Caco-2 (cell line): ENCODE results near the gene MFSD6. TPM values are rescaled to one million over a fixed set of nuclear protein-coding genes. Genes with fewer than 3 reads are reported as not detected.

Source experiments
- BruUV-seq: library from RNA; stranded (reverse); fragments of 400-500 nt; replicated peaks from 2 replicates; lab custom pipeline; 2021; lab: Mats Ljungman, UMichigan
- CTCF ChIA-PET: fragments of 300-600 bp; sonication (Branson Sonifier 250); formaldehyde crosslinking; loops from one replicate; lab custom pipeline; 2022; ENCODE audit warnings: antibody characterized with exemption; lab: Charles Lee
- POLR2A ChIA-PET: fragments of 300-600 bp; sonication (Branson Sonifier 250); formaldehyde crosslinking; loops from one replicate; lab custom pipeline; 2022; ENCODE audit warnings: antibody characterized with exemption; lab: Charles Lee
- DNase-seq, 2 experiments: peaks; one replicate each; pipeline versions ENCODE4 v3.0.0 to v3.0.0-alpha.2; 2020 to 2022
- H3K27me3 ChIP-seq: replicated peaks from 2 replicates; pipeline ENCODE4 v1.6.0; 2011; ENCODE audit warnings: low read length; ENCODE audit not compliant: control insufficient read depth, insufficient read depth
- H3K36me3 ChIP-seq: 2 replicates; pipeline ENCODE4 v1.5.1; 2011; ENCODE audit warnings: low read length; ENCODE audit not compliant: control insufficient read depth, insufficient read depth
- H3K4me1 ChIP-seq: fragments of 250-450 bp; sonication (Bioruptor Pico); 2 replicates; pipeline ENCODE4 v1.5.1; 2020; ENCODE audit warnings: mild to moderate bottlenecking
- H3K4me3 ChIP-seq: 2 replicates; pipeline ENCODE4 v1.5.1; 2011; ENCODE audit warnings: low read depth, mild to moderate bottlenecking, control low read depth, low read length
- H3K9me3 ChIP-seq: fragments of 250-450 bp; sonication (Bioruptor Pico); 2 replicates; pipeline ENCODE4 v1.5.1; 2020; ENCODE audit warnings: mild to moderate bottlenecking, moderate library complexity
- H3K27ac Mint-ChIP-seq: one replicate; pipeline ENCODE4 v1.8.0; 2022; ENCODE audit warnings: mixed read lengths; ENCODE audit not compliant: unreplicated experiment
- H3K27me3 Mint-ChIP-seq: one replicate; pipeline ENCODE4 v1.8.0; 2022; ENCODE audit warnings: mixed read lengths; ENCODE audit not compliant: insufficient read depth, unreplicated experiment
- H3K36me3 Mint-ChIP-seq: one replicate; pipeline ENCODE4 v1.8.0; 2022; ENCODE audit warnings: mild to moderate bottlenecking, mixed read lengths; ENCODE audit not compliant: insufficient read depth, unreplicated experiment
- H3K4me1 Mint-ChIP-seq: one replicate; pipeline ENCODE4 v1.8.0; 2022; ENCODE audit warnings: low read depth, mixed read lengths; ENCODE audit not compliant: unreplicated experiment
- H3K4me3 Mint-ChIP-seq: one replicate; pipeline ENCODE4 v1.8.0; 2022; ENCODE audit warnings: mild to moderate bottlenecking, moderate library complexity, mixed read lengths; ENCODE audit not compliant: unreplicated experiment
- H3K9me3 Mint-ChIP-seq: one replicate; pipeline ENCODE4 v1.8.0; 2022; ENCODE audit warnings: mixed read lengths; ENCODE audit not compliant: unreplicated experiment
- CTCF ChIP-seq, 2 experiments: fragments of 200-600 bp in 1 of 2; IDR thresholded peaks; 1 replicate in 1 of 2; 2 replicates in 1 of 2; pipeline versions ENCODE4 v1.5.1 to v1.8.0; 2011 to 2022; ENCODE audit warnings: antibody characterized with exemption in 1 of 2, control low read depth in 1 of 2, inconsistent platforms in 1 of 2, low read depth in 1 of 2, low read length in 1 of 2, mild to moderate bottlenecking in 1 of 2, moderate library complexity in 1 of 2; ENCODE audit not compliant: insufficient read depth in 1 of 2, severe bottlenecking in 1 of 2, unreplicated experiment in 1 of 2
- intact Hi-C: fragments of 100-400 bp; cut with micrococcal nuclease; formaldehyde crosslinking; loops from one replicate; pipeline ENCODE4 v1.10.0; 2022; ENCODE audit not compliant: unreplicated experiment
- total RNA-seq: library from RNA; stranded (reverse); gene quantifications from 2 replicates; pipeline ENCODE4 v1.2.3, GENCODE V29; 2022

MFSD6 gene
- total RNA-seq, 1 experiment from 2014 or later: 11.1 TPM

- Histone ChIP-seq H3K9me3 (no peaks in the 10 kb centered on the region), H3K4me1 (no peaks in the 10 kb centered on the region), H3K27me3 (no peaks in the 10 kb centered on the region), H3K4me3 (no peak overlapping the region), H3K36me3 (no peaks in the 10 kb centered on the region)
- intact Hi-C loops: no loop called here
- Mint-ChIP-seq H3K27me3 (no peaks in the 10 kb centered on the region), H3K27ac (no peak overlapping the region), H3K36me3 (no peaks in the 10 kb centered on the region), H3K9me3 (no peaks in the 10 kb centered on the region), H3K4me1 (no peaks in the 10 kb centered on the region), H3K4me3 (no peak overlapping the region)
- BruUV-seq: no TSS peak
- POLR2A ChIA-PET: no interaction called here
- DNase-seq: no peak
- TF ChIP-seq CTCF (IDR thresholded peaks at IDR 0.05; ENCODE audit: insufficient read depth in 1 of 2, low read depth in 1 of 2, low read length in 1 of 2, severe bottlenecking in 1 of 2, unreplicated experiment in 1 of 2): no peak
- CTCF ChIA-PET: no interaction called here
Measured at GRCh38 chr2:190452433-190452832, 44.3 kb downstream of the MFSD6 start.

DNA sequence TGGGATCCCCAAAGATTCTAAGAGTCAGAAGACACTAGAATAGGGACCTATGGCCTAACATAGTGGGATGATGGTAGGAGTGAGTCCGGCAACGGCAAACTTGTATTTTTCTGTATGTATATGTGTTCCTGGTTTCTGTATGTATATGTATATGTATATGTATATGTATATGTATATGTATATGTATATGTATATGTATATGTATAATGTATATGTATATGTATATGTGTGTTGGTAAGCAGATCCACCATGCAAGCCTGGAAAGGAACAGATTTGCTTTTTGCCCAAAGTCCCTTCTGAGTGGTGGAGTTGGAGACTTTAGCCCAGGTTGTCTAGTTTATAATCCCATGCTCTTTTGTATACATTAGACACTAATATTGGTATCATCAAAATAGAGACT lies 46.6 kb downstream of the MFSD6 start:
- no peaks in the 10 kb centered on the region for H3K27me3 ChIP-seq
- BruUV-seq: no TSS peak
- H3K9me3 Mint-ChIP-seq: no peaks in the 10 kb centered on the region
- H3K36me3 Mint-ChIP-seq: no peaks in the 10 kb centered on the region
- ChIA-PET CTCF (no interaction called here), POLR2A (no interaction called here)
- no peaks in the 10 kb centered on the region for H3K4me1 Mint-ChIP-seq
- TF ChIP-seq CTCF (IDR thresholded peaks at IDR 0.05; ENCODE audit: insufficient read depth in 1 of 2, low read depth in 1 of 2, low read length in 1 of 2, severe bottlenecking in 1 of 2, unreplicated experiment in 1 of 2): no peak
- H3K4me3 Mint-ChIP-seq: no peak overlapping the region
- no peak for DNase-seq
- no peaks in the 10 kb centered on the region for H3K27me3 Mint-ChIP-seq
- no peaks in the 10 kb centered on the region for H3K4me1 ChIP-seq
- no peak overlapping the region for H3K4me3 ChIP-seq
- H3K36me3 ChIP-seq: no peaks in the 10 kb centered on the region
- H3K27ac Mint-ChIP-seq: no peak overlapping the region
- intact Hi-C loops: no loop called here
- H3K9me3 ChIP-seq: no peaks in the 10 kb centered on the region

DNA sequence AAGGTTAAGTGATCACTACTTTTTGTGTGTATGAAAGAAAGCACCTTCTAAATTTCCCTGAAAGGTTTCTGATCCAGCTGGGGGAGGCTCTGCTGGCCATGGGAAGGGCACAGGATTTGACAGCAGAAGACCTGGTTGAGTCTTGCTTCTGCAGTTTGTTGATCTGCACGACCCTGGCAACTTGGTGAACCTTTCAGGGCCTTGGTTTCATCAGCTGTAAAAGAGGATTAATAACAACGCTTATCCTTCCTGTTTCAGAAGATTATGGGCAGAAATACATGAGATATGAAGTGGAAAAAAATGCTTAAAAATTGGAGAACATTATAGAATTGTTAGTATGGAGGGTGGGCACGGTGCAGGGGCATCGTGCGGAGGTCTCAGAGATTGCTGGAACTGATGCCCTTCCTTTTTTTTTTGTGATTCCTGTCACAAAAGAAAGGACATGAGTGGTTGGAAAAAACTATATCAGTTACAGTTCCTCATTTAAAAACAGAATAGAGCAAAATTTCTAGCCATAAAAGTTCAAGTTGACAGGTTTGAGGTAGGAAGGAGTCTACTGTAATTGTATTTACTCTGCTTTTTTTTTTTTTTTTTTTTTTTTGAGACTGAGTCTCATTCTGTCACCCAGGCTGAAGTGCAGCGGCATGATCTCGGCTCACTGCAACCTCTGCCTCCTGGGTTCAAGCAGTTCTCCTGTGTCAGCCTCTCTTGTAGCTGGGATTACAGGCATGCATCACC lies 47.4 kb downstream of the MFSD6 start:
- Histone ChIP-seq H3K27me3 (no peaks in the 10 kb centered on the region), H3K4me3 (no peak overlapping the region), H3K36me3 (no peaks in the 10 kb centered on the region), H3K9me3 (no peaks in the 10 kb centered on the region), H3K4me1 (no peaks in the 10 kb centered on the region)
- intact Hi-C loops: loop anchor here (2.0 kb wide), 1 partner anchor 37 kb away; no protein-coding TSS in a partner anchor
- CTCF ChIA-PET: no interaction called here
- no peak overlapping the region for H3K27ac Mint-ChIP-seq
- DNase-seq: no peak
- H3K27me3 Mint-ChIP-seq: no peaks in the 10 kb centered on the region
- H3K4me3 Mint-ChIP-seq: no peak overlapping the region
- POLR2A ChIA-PET: no interaction called here
- BruUV-seq: no TSS peak
- no peak for TF ChIP-seq CTCF (IDR thresholded peaks at IDR 0.05; ENCODE audit: insufficient read depth in 1 of 2, low read depth in 1 of 2, low read length in 1 of 2, severe bottlenecking in 1 of 2, unreplicated experiment in 1 of 2)
- no peaks in the 10 kb centered on the region for H3K36me3 Mint-ChIP-seq
- H3K9me3 Mint-ChIP-seq: no peaks in the 10 kb centered on the region
- no peaks in the 10 kb centered on the region for H3K4me1 Mint-ChIP-seq
